SK-N-DZ (cell line): ENCODE data around the gene PLA2R1.

Source experiments
- DNase-seq: peaks from one replicate; pipeline ENCODE4 v3.0.0-alpha.2; 2015; ENCODE audit warnings: low spot score

The PLA2R1 gene

GRCh38 chr2:160033732-160034392, 28.6 kb downstream of the PLA2R1 start:
- DNase-seq = no peak

- DNase-seq = no peak
These were observed 33.2 kb downstream of the PLA2R1 start for GRCh38 chr2:160029270-160029628.

DNA sequence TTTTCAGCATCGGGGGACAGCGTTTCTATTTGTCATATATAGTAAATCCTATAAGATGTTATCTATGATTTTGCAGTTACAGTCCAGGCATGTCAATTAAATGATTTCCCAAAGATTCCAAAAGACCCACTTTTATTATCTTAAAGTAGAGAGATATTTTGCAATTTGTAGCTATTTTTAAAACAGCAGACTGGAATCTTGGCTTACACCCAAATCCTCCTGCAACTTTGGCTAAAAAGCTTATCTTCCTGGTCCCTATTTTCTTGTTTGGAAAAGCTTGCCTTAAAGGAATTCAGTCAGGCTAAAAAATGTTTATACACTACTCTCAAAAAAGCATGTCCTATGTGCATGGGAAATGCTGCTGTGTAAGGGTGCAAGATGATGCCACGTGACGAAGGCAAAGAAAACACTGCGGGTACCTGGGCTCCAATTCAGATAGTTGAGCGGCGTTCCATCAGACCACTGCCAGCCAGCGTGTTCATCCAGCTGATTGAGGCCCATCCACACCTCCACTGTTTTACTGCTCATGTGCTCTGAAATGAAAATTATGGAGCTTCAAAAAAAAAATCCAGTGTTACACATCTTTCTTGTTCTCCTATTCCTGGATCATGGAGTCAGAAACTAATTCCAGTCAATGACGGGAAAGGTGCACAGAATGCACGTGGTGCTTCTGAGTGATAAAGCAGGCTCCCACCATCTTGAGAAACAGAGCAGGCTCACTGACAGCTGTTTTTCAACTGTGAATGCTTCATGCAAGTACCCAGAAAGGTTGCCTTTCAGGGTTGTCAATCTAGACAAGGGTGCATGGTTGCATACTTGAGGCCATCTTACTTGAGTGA, 33.8 kb downstream of the PLA2R1 start:
- DNase-seq = peak; percentile 6

- DNase-seq = no peak
These were observed 40.3 kb downstream of the PLA2R1 start for GRCh38 chr2:160022162-160022561.

DNA sequence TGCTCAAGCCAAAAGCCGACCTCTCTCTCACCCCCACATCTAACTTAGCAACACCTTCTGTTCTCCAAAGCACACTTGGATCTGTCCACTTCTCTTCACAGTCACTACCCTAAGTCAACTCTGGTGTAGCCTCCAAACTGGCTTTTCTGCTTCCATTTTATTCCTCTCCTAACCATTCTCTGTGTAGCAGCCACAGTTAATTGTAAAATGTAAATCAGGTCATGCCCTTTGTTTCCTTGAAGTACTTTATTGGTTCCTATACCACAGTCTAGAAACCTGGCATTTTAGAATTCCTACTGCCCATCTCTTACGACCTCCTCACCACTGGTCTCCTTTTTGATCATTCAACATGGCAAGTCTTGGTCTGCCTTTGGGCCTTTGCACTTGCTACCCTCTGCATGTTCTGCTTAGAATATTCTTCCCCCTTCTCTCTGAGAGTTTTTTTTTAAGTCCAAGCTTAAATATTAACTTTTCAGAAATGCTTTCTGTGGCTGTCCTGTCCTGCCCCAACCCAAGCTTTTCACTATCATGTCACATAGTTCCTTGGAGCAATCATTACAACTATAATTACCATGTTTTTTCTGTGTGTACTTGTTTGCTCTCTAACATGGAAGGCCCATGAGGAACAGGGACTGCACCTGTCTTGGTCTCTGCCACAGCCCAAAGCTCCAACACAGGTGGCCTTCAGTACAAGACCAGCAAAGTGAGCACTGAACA, 42.9 kb downstream of the PLA2R1 start:
- no peak for DNase-seq

DNA sequence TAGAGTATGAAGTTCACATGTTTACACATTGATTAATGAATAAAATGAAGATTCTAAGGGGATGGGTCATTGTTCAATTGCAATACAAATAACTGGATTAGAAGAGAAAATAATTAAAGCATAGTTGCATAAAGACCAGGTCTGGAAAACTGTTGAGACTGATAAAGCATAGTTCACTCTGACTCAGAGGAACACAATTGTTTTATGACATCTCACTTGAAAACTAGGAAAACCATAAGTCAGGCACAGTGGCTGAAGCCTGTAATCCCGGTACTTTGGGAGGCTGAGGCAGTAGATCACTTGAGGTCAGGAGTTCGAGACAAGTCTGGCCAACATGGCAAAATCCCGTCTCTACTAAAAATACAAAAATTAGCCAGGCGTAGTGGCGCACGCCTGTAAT, 46.7 kb downstream of the PLA2R1 start:
- no peak for DNase-seq

- DNase-seq = no peak
These were observed 48.2 kb downstream of the PLA2R1 start for GRCh38 chr2:160014227-160014626.

- DNase-seq = no peak
These were observed 51.9 kb downstream of the PLA2R1 start for GRCh38 chr2:160010361-160011145.

GRCh38 chr2:160007111-160007510, 55.3 kb downstream of the PLA2R1 start:
- no peak for DNase-seq

- DNase-seq = no peak
These were observed 55.9 kb downstream of the PLA2R1 start for GRCh38 chr2:160006475-160006874.

GRCh38 chr2:160005908-160006307, 56.5 kb downstream of the PLA2R1 start:
- DNase-seq = no peak

DNA sequence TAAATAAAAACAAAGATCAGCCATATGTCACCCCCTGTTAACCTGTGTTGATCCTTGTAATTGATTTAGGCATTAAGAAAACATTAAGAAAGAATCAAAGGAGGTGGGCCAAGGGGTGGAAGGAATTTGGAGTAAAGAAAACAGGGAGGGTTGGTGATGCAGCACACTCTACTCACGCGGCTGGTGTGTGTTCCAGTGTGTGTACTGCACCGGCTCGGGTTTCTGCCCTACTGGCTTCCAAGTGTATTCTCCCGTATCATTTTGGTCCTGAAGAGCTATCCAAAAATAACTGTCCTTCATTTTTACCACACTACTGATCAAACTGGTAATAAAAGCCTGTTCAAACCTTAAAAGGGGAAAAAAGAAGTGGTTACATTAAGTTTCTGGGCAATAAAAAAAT, 56.9 kb downstream of the PLA2R1 start:
- no peak for DNase-seq

GRCh38 chr2:159998961-159999360, 63.5 kb downstream of the PLA2R1 start:
- no peak for DNase-seq

DNA sequence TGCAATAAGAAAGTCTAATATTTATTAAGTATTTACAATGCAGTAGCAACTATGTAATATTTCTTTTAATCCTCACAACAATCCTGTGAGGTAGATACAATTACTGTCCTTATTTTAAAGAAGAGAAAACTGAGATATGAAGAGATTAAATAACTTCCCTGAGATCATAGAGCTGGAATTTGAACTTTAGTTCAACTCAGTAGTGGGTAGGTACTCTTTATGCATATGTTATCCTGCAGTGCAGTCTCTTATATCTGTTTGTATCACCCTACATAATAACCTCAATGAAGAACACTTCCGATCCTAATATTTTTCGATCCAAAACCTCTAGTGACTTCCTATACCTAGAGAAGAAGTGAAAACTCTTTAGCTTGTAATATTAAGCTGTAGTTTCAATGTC, 64.2 kb downstream of the PLA2R1 start:
- DNase-seq = no peak

DNA sequence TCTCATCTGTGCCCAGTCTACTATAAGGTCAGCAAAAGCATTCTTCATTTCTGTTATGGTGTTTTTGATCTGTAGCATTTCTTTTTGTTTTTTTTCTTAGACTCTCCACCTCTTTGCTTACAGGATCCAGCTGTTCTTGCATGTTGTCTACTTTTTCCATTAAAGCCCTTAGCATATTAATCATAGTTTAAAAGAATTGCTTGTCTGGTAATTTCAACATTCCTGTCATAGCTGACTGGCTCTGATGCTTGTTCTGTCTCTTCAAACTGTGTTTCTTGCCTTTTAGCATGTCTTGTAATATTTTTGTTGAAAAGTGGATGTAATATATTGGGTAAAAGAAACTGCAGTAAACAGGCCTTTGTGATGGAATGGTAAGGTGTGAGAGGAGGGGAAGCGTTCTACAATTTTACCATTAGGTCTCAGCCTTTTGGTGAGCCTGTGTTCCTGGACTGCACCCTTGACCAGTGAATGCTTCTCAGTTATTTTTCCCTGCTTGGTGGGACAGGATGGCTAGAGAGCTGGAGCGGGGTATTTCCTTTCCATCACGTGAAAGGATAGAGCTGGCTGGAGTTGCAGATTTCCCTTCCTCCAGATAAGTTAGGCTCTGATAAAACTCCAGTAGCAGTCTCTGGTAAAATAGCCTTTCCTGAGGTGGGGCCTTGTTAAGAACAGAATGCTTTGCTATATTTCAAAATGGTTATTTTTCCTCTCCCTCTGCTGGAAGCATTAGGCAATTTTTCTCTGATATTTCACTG, 65.4 kb downstream of the PLA2R1 start:
- DNase-seq = no peak

- DNase-seq = no peak
These were observed 67.4 kb downstream of the PLA2R1 start for GRCh38 chr2:159995038-159995437.

DNA sequence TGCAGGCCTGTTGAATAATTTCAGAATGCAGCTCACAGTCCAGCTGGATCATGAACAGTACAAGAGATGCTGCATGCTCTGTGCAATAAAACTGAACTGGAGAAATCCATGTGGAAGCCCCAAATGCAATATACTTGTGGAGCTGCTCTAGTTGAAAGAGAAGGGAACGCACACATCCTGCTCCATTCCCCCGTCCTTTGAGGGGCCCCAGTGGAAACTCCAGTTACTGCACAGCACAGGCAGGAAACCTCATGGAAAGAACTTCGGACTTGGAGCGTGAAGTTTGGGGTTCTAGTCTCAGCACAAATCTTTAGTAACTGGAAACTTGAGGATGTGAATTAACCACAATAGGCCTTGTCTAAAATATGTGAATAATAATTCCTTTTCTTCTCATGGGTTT, 73.2 kb downstream of the PLA2R1 start:
- no peak for DNase-seq

DNA sequence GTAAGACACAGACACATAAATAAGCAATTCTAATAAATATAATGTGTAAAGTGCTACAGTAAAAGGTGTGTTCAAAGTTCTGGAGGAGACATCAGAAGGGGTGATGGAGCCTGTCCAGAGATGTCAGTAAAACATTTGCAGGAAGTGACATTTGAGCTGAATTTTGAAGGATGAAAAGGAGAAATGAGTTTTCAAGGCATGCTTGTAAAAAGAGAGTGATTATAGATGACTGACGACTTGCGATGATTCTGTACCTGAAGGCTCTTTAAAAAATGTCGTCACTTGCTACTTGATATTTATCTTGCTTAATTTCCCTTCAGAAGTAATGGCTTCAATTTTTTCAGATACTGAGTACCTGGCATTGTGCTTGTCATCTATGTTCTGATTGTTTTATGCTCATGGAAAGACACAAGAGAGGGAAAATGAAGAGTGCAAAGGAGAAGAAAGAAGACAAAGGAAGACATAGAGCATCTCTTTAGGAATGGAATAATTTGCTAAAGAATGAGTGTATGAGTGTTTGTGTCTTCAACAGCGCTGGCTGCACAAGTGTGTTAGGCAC, 73.9 kb downstream of the PLA2R1 start:
- DNase-seq = no peak

DNA sequence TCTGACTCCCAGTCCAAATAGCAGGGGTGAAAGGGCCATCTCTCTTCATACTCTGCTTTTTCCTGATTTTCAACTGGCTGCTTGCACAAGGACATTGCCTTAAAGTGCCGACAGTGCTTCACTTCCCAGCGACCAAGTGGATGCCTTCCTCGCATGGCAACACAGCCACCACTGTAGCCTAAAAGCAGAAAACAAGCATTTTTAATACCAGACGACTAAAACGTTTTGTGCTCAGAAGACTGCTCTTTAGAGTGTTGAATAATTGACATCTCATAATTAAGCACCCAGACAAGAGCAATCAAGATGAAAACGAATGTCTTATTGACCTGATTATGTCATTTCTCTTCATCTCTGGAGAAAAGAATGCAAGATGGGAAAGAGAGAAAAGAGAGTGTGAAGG, 75.2 kb downstream of the PLA2R1 start:
- no peak for DNase-seq

DNA sequence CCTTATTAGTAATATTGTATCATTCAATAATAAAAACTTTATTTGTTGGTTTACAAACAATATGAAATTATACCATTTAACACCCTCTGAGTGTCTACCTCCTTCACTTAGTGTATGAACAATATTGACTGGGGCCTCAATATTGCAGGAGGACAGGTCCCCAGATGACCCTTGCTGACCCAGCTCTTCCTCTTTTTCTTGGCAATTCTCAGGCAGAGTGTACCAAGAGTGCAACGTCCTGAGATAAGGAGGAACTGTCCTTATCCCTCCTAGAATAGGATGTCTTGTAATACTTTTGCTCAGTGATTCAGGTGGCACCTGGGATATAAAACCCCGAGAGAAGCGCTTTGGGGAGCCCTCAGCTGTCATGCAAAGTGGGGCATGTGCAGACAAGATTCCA, 76.8 kb downstream of the PLA2R1 start:
- DNase-seq = no peak

- no peak for DNase-seq
These were observed 78.4 kb downstream of the PLA2R1 start for GRCh38 chr2:159984034-159984433.
